HepG2 (cell line): ENCODE results near the gene TOLLIP. TPM values are rescaled to one million over a fixed set of nuclear protein-coding genes. Genes with fewer than 3 reads are reported as not detected.

ENCODE experiments used
- ATAC-seq: fragments of 200-7000 bp; cut with Tn5 transposase; 3 replicates; pipeline ENCODE4 v1.9.1; 2020; ENCODE audit warnings: mild to moderate bottlenecking, moderate library complexity
- BruUV-seq: library from RNA; stranded (reverse); fragments of 400-500 nt; replicated peaks from 2 replicates; lab custom pipeline; 2021; lab: Mats Ljungman, UMichigan
- CTCF ChIA-PET: fragments of 300-600 bp; formaldehyde crosslinking; extraction: SDS; loops from one replicate; lab custom pipeline; 2021; ENCODE audit warnings: low total read pairs, inconsistent platforms, low intra/inter-chr PET ratio; lab: Yijun Ruan, JAX
- POLR2A ChIA-PET: fragments of 350-600 bp; sonication (Branson Sonifier 250); formaldehyde crosslinking; loops from one replicate; lab custom pipeline; 2020; ENCODE audit warnings: antibody characterized with exemption, inconsistent platforms; lab: Yijun Ruan, JAX
- DNase-seq: peaks from one replicate; pipeline ENCODE4 v3.0.0-alpha.2; 2015; ENCODE audit warnings: low spot score
- FAIRE-seq: peaks from 3 replicates; lab custom pipeline; 2011; peaks lifted over from hg19 to GRCh38; lab: Jason Lieb, UNC
- H2AFZ ChIP-seq: one replicate; pipeline ENCODE4 v1.6.1; 2011; ENCODE audit warnings: low read length, inconsistent platforms
- H3K27ac ChIP-seq: fragments of 300-600 bp; 3 replicates; pipeline ENCODE4 v1.8.0; 2011; ENCODE audit warnings: mixed run types, mild to moderate bottlenecking, mixed read lengths, low read length, inconsistent platforms; ENCODE audit not compliant: insufficient read depth; ENCODE audit errors: extremely low read length
- H3K27me3 ChIP-seq, 2 experiments: fragments of 200-600 bp in 1 of 2; 2 replicates in 1 of 2; 3 replicates in 1 of 2; pipeline versions ENCODE4 v1.6.0 to v1.8.0; 2011; ENCODE audit warnings: low read length in 2 of 2, mild to moderate bottlenecking in 2 of 2, moderate library complexity in 2 of 2, inconsistent platforms in 1 of 2; ENCODE audit not compliant: insufficient read depth in 2 of 2, control insufficient read depth in 1 of 2
- H3K36me3 ChIP-seq, 2 experiments: fragments of 200-600 bp in 1 of 2; replicated peaks in 1 of 2; 2 replicates in 1 of 2; 3 replicates in 1 of 2; pipeline versions ENCODE4 v1.5.1 to v1.8.0; 2011; ENCODE audit warnings: low read length in 2 of 2, inconsistent platforms in 1 of 2; ENCODE audit not compliant: insufficient read depth in 2 of 2, control insufficient read depth in 1 of 2
- H3K4me1 ChIP-seq: 2 replicates; pipeline ENCODE4 v1.5.1; 2012; ENCODE audit warnings: low read length, inconsistent platforms; ENCODE audit not compliant: insufficient read depth
- H3K4me2 ChIP-seq: 2 replicates; pipeline ENCODE4 v1.6.0; 2011; ENCODE audit warnings: low read depth, low read length, inconsistent platforms
- H3K4me3 ChIP-seq, 3 experiments: fragments of 200-600 bp in 1 of 3; sonication (generic), shearing (Covaris generic) in 1 of 3; replicated peaks in 1 of 3; 2 replicates each; pipeline ENCODE4 v1.5.1; 2011 to 2016; ENCODE audit warnings: low read length in 3 of 3, inconsistent platforms in 2 of 3, low read depth in 2 of 3, mild to moderate bottlenecking in 2 of 3, control low read depth in 1 of 3, mixed read lengths in 1 of 3; ENCODE audit not compliant: insufficient read depth in 1 of 3
- H3K79me2 ChIP-seq: one replicate; pipeline ENCODE4 v1.6.1; 2011; ENCODE audit warnings: low read length, inconsistent platforms; ENCODE audit not compliant: insufficient read depth
- H3K9ac ChIP-seq: 2 replicates; pipeline ENCODE4 v1.6.0; 2011; ENCODE audit warnings: mild to moderate bottlenecking, low read depth, low read length, inconsistent platforms; ENCODE audit not compliant: insufficient read depth
- H3K9me3 ChIP-seq: 2 replicates; pipeline ENCODE4 v1.5.1; 2012; ENCODE audit warnings: mild to moderate bottlenecking, low read length
- H4K20me1 ChIP-seq: 2 replicates; pipeline ENCODE4 v1.6.0; 2011; ENCODE audit warnings: inconsistent platforms, mild to moderate bottlenecking, low read length, moderate library complexity; ENCODE audit not compliant: insufficient read depth
- CBX1 ChIP-seq: IDR thresholded peaks from one replicate; pipeline ENCODE4 v1.6.1; 2016; ENCODE audit warnings: antibody characterized with exemption, low read depth
- GATAD2A ChIP-seq: IDR thresholded peaks from 2 replicates; pipeline ENCODE4 v1.6.1; 2016
- HNF1B ChIP-seq: sonication (generic); formaldehyde crosslinking; IDR thresholded peaks from 2 replicates; pipeline ENCODE4 v1.5.1; 2020; ENCODE audit warnings: mild to moderate bottlenecking, moderate library complexity, missing genetic modification reagents
- KLF9 ChIP-seq: IDR thresholded peaks from 2 replicates; pipeline ENCODE4 v1.6.1; 2016; ENCODE audit warnings: low read depth
- PCBP2 ChIP-seq: fragments of 200-400 bp; formaldehyde crosslinking; optimal IDR thresholded peaks from 2 replicates; pipeline ENCODE3; 2018; ENCODE audit warnings: low read length, low read depth; ENCODE audit not compliant: poor library complexity, severe bottlenecking
- PHB2 ChIP-seq: fragments of 450-650 bp; IDR thresholded peaks from 2 replicates; pipeline ENCODE4 v1.6.1; 2018; ENCODE audit not compliant: partially characterized antibody
- TIGD3 ChIP-seq: sonication (generic); formaldehyde crosslinking; IDR thresholded peaks from 2 replicates; pipeline ENCODE4 v1.5.1; 2020; ENCODE audit warnings: mild to moderate bottlenecking, missing genetic modification reagents, borderline replicate concordance
- ZC3H13 ChIP-seq: sonication (generic); formaldehyde crosslinking; IDR thresholded peaks from 2 replicates; pipeline ENCODE4 v1.8.1; 2023; ENCODE audit warnings: mild to moderate bottlenecking, missing genetic modification reagents, moderate library complexity
- ZNF350 ChIP-seq: sonication (generic); formaldehyde crosslinking; IDR thresholded peaks from 2 replicates; pipeline ENCODE4 v1.4.0; 2020; ENCODE audit warnings: mild to moderate bottlenecking, low read depth, missing genetic modification reagents, borderline replicate concordance
- ZNF670 ChIP-seq: sonication (generic); formaldehyde crosslinking; IDR thresholded peaks from 2 replicates; pipeline ENCODE4 v1.8.0; 2022; ENCODE audit warnings: mild to moderate bottlenecking, missing genetic modification reagents, borderline replicate concordance
- ZNF770 ChIP-seq: sonication (generic); formaldehyde crosslinking; IDR thresholded peaks from 2 replicates; pipeline ENCODE4 v1.5.0; 2020; ENCODE audit warnings: mild to moderate bottlenecking, missing genetic modification reagents
- WGBS: methylation state at CpG from one replicate; pipeline ENCODE4 v1.1.6; 2017; ENCODE audit warnings: low lambda C conversion rate; 5-methylcytosine and 5-hydroxymethylcytosine counted together
- in situ Hi-C: cut with HindIII; loops from 2 replicates; pipeline ENCODE4 v1.10.0; 2017; ENCODE audit warnings: low pct_unique_long_range_greater_than_20kb; ENCODE audit not compliant: extremely low pct_ligation_motif_present
- intact Hi-C: fragments of 100-400 bp; cut with micrococcal nuclease; formaldehyde crosslinking; loops from one replicate; pipeline ENCODE4 v1.10.0; 2022; ENCODE audit not compliant: unreplicated experiment
- polyA plus RNA-seq, 8 experiments: library from polyadenylated mRNA; depleted of rRNA in 3 of 8; stranded (reverse) in 7 of 8; unstranded in 1 of 8; fragments of >200 nt; fragmentation: Illumina TruSeq in 4 of 8; extraction: Trizol in 4 of 8; gene quantifications; 2 replicates each; pipeline versions ENCODE4 v1.2.1 to v1.2.3, GENCODE V29; 2011 to 2016; ENCODE audit warnings: low read depth in 4 of 8, missing spikeins in 1 of 8, mixed read lengths in 1 of 8; ENCODE audit not compliant: insufficient read depth in 1 of 8
- total RNA-seq, 5 experiments: library from RNA; depleted of rRNA; stranded (reverse); fragments of >200 nt; fragmentation: Illumina TruSeq; extraction: Trizol; gene quantifications; 2 replicates each; pipeline ENCODE4 v1.2.3, GENCODE V29; 2016; ENCODE audit warnings: low read depth in 1 of 5
- TF ChIP-seq, protein P1 (sequence below): sonication (generic); formaldehyde crosslinking; IDR thresholded peaks from 2 replicates; pipeline ENCODE4 v1.4.0; 2020; ENCODE audit warnings: missing genetic modification reagents
- TF ChIP-seq, protein P2 (sequence below): IDR thresholded peaks from 2 replicates; pipeline ENCODE4 v1.6.1; 2018; ENCODE audit warnings: missing genetic modification reagents

Gene TOLLIP
- total and polyA plus RNA-seq, 2 of the 13 experiments (the other 11 are each of a cell fraction or from before 2014, with no cell fraction given), result 25.9 to 47.5 TPM

GRCh38 chr11:1288426-1289151, 20.8 kb downstream of the TOLLIP start:
- ChIA-PET CTCF (no interaction called here), POLR2A (no interaction called here)
- no peak overlapping the region for H3K4me2 ChIP-seq
- intact Hi-C loops, result no loop called here
- H3K4me1 ChIP-seq, result no peaks in the 10 kb centered on the region
- H3K9ac ChIP-seq, result no peak overlapping the region
- no peaks in the 10 kb centered on the region for H4K20me1 ChIP-seq
- H3K4me3 ChIP-seq, result no peak overlapping the region
- H3K27me3 ChIP-seq, result no peaks in the 10 kb centered on the region; a peak in 1 of 5 replicates
- H3K79me2 ChIP-seq, result peaks cover 4% of the 10 kb centered on the region
- DNase-seq (no peak), ATAC-seq (no peak), FAIRE-seq (no peak)
- WGBS, result 97% methylated on average over 27 of the region's 30 CpGs
- peaks cover 50 to 76% of the 10 kb centered on the region in 2 experiments; a peak in 4 of 5 replicates for H3K36me3 ChIP-seq
- H3K27ac ChIP-seq, result no peak overlapping the region
- BruUV-seq, result no TSS peak
- no peak overlapping the region for H2AFZ ChIP-seq
- H3K9me3 ChIP-seq, result no peaks in the 10 kb centered on the region
- in situ Hi-C loops, result no loop called here
- TF ChIP-seq ZNF350 (CRISPR knock-in tag) (no peak), KLF9 (no peak), HNF1B (CRISPR knock-in tag) (no peak), PHB2 (no peak), ZNF670 (CRISPR knock-in tag) (no peak), TIGD3 (CRISPR knock-in tag) (no peak), CBX1 (no peak), ZC3H13 (CRISPR knock-in tag) (no peak), PCBP2 (no peak), ZNF770 (CRISPR knock-in tag) (no peak), GATAD2A (no peak)
- TF ChIP-seq, protein P1, sequence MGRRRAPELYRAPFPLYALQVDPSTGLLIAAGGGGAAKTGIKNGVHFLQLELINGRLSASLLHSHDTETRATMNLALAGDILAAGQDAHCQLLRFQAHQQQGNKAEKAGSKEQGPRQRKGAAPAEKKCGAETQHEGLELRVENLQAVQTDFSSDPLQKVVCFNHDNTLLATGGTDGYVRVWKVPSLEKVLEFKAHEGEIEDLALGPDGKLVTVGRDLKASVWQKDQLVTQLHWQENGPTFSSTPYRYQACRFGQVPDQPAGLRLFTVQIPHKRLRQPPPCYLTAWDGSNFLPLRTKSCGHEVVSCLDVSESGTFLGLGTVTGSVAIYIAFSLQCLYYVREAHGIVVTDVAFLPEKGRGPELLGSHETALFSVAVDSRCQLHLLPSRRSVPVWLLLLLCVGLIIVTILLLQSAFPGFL (CRISPR knock-in tag), result no peak
- TF ChIP-seq, protein P2, sequence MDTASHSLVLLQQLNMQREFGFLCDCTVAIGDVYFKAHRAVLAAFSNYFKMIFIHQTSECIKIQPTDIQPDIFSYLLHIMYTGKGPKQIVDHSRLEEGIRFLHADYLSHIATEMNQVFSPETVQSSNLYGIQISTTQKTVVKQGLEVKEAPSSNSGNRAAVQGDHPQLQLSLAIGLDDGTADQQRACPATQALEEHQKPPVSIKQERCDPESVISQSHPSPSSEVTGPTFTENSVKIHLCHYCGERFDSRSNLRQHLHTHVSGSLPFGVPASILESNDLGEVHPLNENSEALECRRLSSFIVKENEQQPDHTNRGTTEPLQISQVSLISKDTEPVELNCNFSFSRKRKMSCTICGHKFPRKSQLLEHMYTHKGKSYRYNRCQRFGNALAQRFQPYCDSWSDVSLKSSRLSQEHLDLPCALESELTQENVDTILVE (CRISPR knock-in tag), result no peak
